Measurements from ENCODE around the gene SBF2.

The SBF2 gene

DNA sequence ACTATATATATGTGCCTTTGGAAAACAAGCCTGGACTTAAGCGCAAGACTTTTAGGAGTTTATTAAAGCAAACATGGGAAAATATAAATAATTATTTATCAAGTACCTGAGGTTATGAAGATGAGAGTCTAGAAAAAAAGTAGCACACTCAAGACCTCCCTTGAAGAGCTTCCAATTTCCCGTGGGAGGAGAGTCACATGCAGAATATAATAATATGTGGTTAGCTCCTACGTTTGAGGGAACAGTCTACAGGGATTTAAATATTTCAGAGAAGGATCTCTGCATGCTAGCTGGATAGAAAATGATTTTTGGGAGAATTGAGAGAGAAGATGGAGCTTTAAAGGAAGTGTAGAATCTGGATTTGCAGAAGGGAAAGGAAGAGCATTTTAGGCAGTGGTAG is 446.4 kb downstream of the SBF2 start:
- no peak overlapping the region for H3K4me3 ChIP-seq (ENCODE audit: low read length)
- DNase-seq (ENCODE audit: low read depth) = no peak
- TF ChIP-seq, protein P1, sequence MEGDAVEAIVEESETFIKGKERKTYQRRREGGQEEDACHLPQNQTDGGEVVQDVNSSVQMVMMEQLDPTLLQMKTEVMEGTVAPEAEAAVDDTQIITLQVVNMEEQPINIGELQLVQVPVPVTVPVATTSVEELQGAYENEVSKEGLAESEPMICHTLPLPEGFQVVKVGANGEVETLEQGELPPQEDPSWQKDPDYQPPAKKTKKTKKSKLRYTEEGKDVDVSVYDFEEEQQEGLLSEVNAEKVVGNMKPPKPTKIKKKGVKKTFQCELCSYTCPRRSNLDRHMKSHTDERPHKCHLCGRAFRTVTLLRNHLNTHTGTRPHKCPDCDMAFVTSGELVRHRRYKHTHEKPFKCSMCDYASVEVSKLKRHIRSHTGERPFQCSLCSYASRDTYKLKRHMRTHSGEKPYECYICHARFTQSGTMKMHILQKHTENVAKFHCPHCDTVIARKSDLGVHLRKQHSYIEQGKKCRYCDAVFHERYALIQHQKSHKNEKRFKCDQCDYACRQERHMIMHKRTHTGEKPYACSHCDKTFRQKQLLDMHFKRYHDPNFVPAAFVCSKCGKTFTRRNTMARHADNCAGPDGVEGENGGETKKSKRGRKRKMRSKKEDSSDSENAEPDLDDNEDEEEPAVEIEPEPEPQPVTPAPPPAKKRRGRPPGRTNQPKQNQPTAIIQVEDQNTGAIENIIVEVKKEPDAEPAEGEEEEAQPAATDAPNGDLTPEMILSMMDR (IDR thresholded peaks at IDR 0.05; ENCODE audit: insufficient read depth, low read depth, low read length, missing control alignments) = no peak

DNA sequence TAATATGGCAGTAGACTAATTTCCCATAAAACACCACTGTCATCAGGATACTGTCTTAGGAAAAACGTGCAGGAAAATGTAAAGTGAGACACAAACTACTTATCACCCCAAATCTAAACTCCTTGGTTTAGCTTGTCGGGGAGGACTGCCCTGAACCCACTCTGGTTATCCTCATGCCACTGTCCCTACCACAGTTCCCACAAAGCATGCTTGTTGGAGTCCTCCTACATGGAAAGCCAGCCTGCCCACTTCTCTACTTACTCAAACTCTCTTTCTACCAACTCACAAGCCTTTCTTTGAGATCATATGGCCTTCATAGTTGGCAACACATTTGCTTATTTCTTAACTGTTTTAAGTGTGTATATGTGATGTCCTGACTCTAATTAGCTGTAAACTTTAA is 451.1 kb downstream of the SBF2 start:
- DNase-seq (ENCODE audit: low read depth) = no peak
- no peak overlapping the region for H3K4me3 ChIP-seq (ENCODE audit: low read length)
- TF ChIP-seq, protein P1 (IDR thresholded peaks at IDR 0.05; ENCODE audit: insufficient read depth, low read depth, low read length, missing control alignments) = no peak

GRCh38 chr11:9840460-9841004 is 453.5 kb downstream of the SBF2 start:
- TF ChIP-seq, protein P1 (IDR thresholded peaks at IDR 0.05; ENCODE audit: insufficient read depth, low read depth, low read length, missing control alignments) = no peak
- no peak for DNase-seq (ENCODE audit: low read depth)
- H3K4me3 ChIP-seq (ENCODE audit: low read length) = no peak overlapping the region

DNA sequence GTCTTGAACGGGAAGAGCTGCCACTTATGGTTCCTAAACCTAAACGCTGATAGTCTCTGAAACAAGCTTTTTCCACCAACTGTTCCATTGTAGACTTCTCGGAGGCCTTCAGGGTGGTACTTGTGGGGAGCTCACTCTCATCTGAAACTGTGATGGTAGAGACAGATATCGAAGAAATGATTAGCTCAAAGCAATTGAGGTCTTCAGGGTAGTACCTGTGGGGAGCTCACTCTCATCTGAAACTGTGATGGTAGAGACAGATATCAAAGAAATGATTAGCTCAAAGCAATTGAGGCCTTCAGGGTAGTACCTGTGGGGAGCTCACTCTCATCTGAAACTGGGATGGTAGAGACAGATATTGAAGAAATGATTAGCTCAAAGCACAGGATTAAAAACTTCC is 454.5 kb downstream of the SBF2 start:
- TF ChIP-seq, protein P1 (IDR thresholded peaks at IDR 0.05; ENCODE audit: insufficient read depth, low read depth, low read length, missing control alignments) = no peak
- no peak overlapping the region for H3K4me3 ChIP-seq (ENCODE audit: low read length)
- DNase-seq (ENCODE audit: low read depth) = no peak

GRCh38 chr11:9838961-9839360 is 455.1 kb downstream of the SBF2 start:
- TF ChIP-seq, protein P1 (IDR thresholded peaks at IDR 0.05; ENCODE audit: insufficient read depth, low read depth, low read length, missing control alignments) = no peak
- no peak overlapping the region for H3K4me3 ChIP-seq (ENCODE audit: low read length)
- peak; percentile 82 for DNase-seq (ENCODE audit: low read depth)

GRCh38 chr11:9838229-9838628 is 455.8 kb downstream of the SBF2 start:
- H3K4me3 ChIP-seq (ENCODE audit: low read length) = no peak overlapping the region
- TF ChIP-seq, protein P1 (IDR thresholded peaks at IDR 0.05; ENCODE audit: insufficient read depth, low read depth, low read length, missing control alignments) = no peak
- no peak for DNase-seq (ENCODE audit: low read depth)

GRCh38 chr11:9834291-9834690 is 459.7 kb downstream of the SBF2 start:
- H3K4me3 ChIP-seq (ENCODE audit: low read length) = no peak overlapping the region
- TF ChIP-seq, protein P1 (IDR thresholded peaks at IDR 0.05; ENCODE audit: insufficient read depth, low read depth, low read length, missing control alignments) = no peak
- no peak for DNase-seq (ENCODE audit: low read depth)
